ENCODE measurements around the gene AGAP1. TPM values are rescaled to one million over a fixed set of nuclear protein-coding genes. Genes with fewer than 3 reads are reported as not detected.
A peak's percentile ranks its signal among the peaks of the same experiment; 100 is the strongest.

The AGAP1 gene
- total and polyA plus RNA-seq, 8 donors = 5.0 to 27.6 (median 17.4) TPM

DNA sequence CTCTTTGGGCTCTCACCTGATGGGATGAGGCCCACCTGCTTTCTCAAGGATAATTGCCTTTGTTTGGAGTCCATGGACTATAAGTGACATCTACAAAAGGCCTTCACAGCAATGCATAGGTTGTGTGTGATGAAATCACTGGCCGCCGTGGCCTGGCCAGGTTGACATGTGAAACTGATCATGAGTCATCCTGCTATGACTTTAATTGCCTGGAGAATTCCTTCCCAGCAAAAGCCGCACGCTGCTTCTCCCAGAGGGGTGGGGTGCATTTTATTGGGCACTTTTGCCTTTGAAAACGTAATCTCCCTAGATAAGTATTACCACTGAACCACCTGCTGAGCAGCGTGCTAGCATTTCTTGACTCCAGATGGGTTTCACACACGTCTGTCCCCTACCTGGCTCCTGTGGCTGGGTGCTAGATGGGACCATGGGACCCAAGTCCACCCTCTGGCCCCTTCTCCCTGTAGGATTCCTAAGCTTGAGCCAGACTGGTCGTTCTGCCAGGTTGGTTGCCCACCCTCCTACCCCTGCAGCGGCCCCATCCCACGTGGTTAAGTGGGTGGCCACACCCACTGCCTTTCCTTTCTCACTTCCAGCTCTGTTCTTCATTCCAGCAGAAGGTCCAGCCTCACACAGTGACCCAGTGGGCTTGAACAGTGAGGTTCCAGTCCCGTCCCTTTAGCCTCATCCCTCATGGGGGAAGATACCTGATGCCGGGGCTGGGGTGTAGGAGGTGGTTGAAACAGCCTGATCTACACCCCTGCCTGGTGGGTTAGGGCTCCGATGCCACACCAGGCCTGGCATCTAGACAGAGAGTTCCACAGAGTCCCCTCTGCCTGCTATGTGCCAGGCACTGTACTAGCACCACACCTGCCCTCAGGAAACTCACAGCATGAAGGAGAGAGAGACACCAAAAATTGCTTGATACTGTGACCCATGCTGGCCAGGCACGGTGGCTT, 584.7 kb downstream of the AGAP1 start:
- H3K36me3 ChIP-seq = no peaks in the 10 kb centered on the region
- no peak for DNase-seq
- H3K9me3 ChIP-seq = no peaks in the 10 kb centered on the region
- intact Hi-C loops (cut with DNase I) = no loop called here
- TF ChIP-seq, protein P1, sequence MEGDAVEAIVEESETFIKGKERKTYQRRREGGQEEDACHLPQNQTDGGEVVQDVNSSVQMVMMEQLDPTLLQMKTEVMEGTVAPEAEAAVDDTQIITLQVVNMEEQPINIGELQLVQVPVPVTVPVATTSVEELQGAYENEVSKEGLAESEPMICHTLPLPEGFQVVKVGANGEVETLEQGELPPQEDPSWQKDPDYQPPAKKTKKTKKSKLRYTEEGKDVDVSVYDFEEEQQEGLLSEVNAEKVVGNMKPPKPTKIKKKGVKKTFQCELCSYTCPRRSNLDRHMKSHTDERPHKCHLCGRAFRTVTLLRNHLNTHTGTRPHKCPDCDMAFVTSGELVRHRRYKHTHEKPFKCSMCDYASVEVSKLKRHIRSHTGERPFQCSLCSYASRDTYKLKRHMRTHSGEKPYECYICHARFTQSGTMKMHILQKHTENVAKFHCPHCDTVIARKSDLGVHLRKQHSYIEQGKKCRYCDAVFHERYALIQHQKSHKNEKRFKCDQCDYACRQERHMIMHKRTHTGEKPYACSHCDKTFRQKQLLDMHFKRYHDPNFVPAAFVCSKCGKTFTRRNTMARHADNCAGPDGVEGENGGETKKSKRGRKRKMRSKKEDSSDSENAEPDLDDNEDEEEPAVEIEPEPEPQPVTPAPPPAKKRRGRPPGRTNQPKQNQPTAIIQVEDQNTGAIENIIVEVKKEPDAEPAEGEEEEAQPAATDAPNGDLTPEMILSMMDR (IDR thresholded peaks at IDR 0.05) = no peak
- H3K27ac ChIP-seq = no peak overlapping the region
- WGBS, 2 donors = 93 to 94% methylated on average over 14 of the region's 14 CpGs
- no peaks in the 10 kb centered on the region for H3K4me1 ChIP-seq
- H3K27me3 ChIP-seq = no peaks in the 10 kb centered on the region
- no peak for FAIRE-seq
- peak in 1 of 4 donors; percentile 43 for ATAC-seq
- no peak overlapping the region for H3K4me3 ChIP-seq

- no peak overlapping the region for H3K4me3 ChIP-seq
- H3K4me1 ChIP-seq = no peaks in the 10 kb centered on the region
- H3K27ac ChIP-seq = no peak overlapping the region
- H3K27me3 ChIP-seq = no peaks in the 10 kb centered on the region
- TF ChIP-seq, protein P1 (IDR thresholded peaks at IDR 0.05) = no peak
- no peaks in the 10 kb centered on the region for H3K36me3 ChIP-seq
- no peaks in the 10 kb centered on the region for H3K9me3 ChIP-seq
- WGBS, 2 donors = 96 to 99% methylated on average over 3 of the region's 3 CpGs
- ATAC-seq (no peak), DNase-seq (no peak), FAIRE-seq (no peak)
- intact Hi-C loops (cut with DNase I) = no loop called here
Observed at GRCh38 chr2:236080412-236080811, 586.6 kb downstream of the AGAP1 start.

- DNase-seq (no peak), FAIRE-seq (no peak), ATAC-seq (no peak)
- TF ChIP-seq, protein P1 (IDR thresholded peaks at IDR 0.05) = no peak
- Histone ChIP-seq H3K9me3 (no peaks in the 10 kb centered on the region), H3K27me3 (no peaks in the 10 kb centered on the region), H3K4me1 (no peaks in the 10 kb centered on the region), H3K27ac (no peak overlapping the region), H3K36me3 (no peaks in the 10 kb centered on the region), H3K4me3 (no peak overlapping the region)
- WGBS, 2 donors = 91 to 98% methylated on average over 11 of the region's 11 CpGs
- intact Hi-C loops (cut with DNase I) = no loop called here
Observed at GRCh38 chr2:236081171-236081570, 587.3 kb downstream of the AGAP1 start.

DNA sequence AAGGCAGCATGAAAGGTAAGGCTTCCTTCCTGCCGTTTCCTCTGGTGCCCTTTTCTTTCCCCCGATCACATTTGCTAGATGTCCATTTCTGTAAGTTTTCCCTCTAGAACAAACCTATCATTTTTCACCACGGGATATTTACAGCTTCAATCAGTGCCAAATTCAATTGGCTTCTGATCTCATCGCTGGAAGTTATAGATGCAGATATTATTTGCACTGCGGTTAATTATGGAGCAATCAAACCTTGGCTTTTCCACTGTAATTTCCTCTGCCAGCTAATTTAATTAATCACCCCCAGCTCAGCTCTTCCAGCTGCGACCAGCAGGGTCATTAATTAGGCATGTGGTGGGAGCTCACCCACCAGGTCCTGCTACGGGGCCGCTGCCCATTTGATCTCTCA, 588.2 kb downstream of the AGAP1 start:
- Histone ChIP-seq H3K4me1 (no peaks in the 10 kb centered on the region), H3K27me3 (no peaks in the 10 kb centered on the region), H3K9me3 (no peaks in the 10 kb centered on the region), H3K27ac (no peak overlapping the region), H3K36me3 (no peaks in the 10 kb centered on the region), H3K4me3 (no peak overlapping the region)
- ATAC-seq = no peak
- WGBS, 2 donors = 87 to 90% methylated on average over 8 of the region's 8 CpGs
- TF ChIP-seq, protein P1 (IDR thresholded peaks at IDR 0.05) = no peak
- no peak for FAIRE-seq
- intact Hi-C loops (cut with DNase I) = no loop called here
- no peak for DNase-seq

GRCh38 chr2:236083934-236084333, 590.1 kb downstream of the AGAP1 start:
- intact Hi-C loops (cut with DNase I) = no loop called here
- no peak for ATAC-seq
- H3K27me3 ChIP-seq = no peaks in the 10 kb centered on the region
- no peak for DNase-seq
- H3K4me1 ChIP-seq = no peaks in the 10 kb centered on the region
- TF ChIP-seq, protein P1 (IDR thresholded peaks at IDR 0.05) = no peak
- H3K9me3 ChIP-seq = no peaks in the 10 kb centered on the region
- no peak overlapping the region for H3K4me3 ChIP-seq
- no peaks in the 10 kb centered on the region for H3K36me3 ChIP-seq
- H3K27ac ChIP-seq = no peak overlapping the region
- WGBS, 2 donors = 85 to 92% methylated on average over 8 of the region's 8 CpGs
- FAIRE-seq = no peak
